Activated CD4-positive, alpha-beta T cell treated with anti-CD3 and anti-CD28 coated beads, Interleukin-2, Interleukin-6, amounts not matched to agents 100 ng/mL and 50 ng/mL, durations not matched to agents 16 hours and 8 hours (primary cell): ENCODE data around the gene ERICH2.

ENCODE experiments used
- DNase-seq: peaks from one replicate; pipeline ENCODE4 v3.0.0-alpha.2; 2020

The ERICH2 gene

DNA sequence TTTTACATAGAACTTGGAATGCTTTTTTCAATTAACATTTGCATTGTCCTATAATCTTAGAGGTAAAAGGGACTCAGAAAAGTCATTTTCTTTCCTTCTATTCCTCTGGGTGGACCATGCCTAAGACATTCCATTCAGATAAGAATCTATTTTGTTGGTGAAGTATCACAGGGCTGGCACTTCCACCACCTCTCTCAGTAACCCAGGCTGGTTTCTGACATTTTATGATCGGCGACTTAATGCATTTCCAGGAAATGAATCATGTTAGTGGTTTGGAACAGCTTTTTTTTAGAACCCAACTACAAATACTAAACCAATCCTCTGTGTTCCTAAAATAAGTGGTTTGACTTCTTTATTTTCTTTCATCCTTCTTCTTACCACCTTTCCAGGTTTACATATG lies 73.5 kb downstream of the ERICH2 start:
- DNase-seq: peak; percentile 55

DNA sequence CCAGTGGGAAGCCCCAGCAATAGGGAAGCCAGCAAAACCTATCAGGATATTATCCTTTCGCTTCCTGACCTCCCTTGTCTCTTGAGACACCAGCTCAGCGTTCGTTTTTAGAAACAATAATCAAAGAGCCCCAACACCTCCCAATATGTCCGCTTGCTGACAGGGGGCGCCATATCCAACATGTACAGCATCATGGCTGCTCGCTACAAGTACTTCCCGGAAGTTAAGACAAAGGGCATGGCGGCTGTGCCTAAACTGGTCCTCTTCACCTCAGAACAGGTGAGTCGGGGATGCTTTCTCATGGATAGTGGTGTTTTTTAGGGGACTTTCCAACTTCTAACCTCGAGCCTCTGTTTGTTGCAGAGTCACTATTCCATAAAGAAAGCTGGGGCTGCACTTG lies 75.2 kb downstream of the ERICH2 start:
- DNase-seq: no peak

DNA sequence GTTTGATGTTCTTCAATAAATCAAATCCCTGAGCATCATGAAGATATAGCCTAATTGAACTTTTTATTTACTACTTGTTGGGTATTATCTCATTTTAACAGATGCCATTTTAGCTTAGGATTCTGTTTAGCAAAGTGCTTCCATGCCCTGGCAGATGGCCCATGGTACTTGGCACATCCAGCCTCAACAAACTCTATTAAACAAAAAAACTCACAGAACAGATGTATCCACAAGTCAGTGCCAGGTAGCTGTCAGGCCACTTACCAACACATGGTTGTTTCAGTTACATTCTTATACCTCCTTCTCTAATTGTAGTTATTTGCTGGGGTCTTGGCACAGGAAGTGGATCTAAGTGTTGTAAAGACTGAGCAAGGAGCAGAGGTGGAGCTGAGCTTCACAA lies 76.1 kb downstream of the ERICH2 start:
- DNase-seq: no peak

DNA sequence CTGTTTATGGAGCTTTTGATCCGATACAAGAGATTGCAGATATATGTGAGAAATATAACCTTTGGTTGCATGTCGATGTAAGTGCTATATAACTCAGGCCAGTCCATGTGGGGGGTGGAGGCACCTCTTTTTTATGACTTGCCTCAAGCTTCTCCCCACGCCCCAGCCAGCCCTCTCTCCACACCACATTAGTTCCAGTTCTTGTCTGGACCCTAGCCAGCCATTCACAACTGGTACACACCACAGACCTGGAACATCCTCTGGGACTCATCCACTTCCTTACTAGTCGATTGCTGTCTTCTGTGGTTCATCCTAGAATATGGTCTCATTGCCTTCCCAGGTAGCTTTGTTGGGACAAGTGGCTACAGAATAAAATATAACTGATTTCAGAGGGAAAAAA lies 77.5 kb downstream of the ERICH2 start:
- DNase-seq: no peak
